ENCODE data around the gene PGAP6. TPM values are rescaled to one million over a fixed set of nuclear protein-coding genes. Genes with fewer than 3 reads are reported as not detected.

The PGAP6 gene
- total and polyA plus RNA-seq, 2 of the 13 experiments (the other 11 are each of a cell fraction or from before 2014, with no cell fraction given) = 52.7 to 136 TPM

- no peak for TF ChIP-seq SNAPC4 (CRISPR knock-in tag; IDR thresholded peaks at IDR 0.05)
- no peak for TF ChIP-seq JDP2 (CRISPR knock-in tag; IDR thresholded peaks at IDR 0.05; ENCODE audit: borderline replicate concordance)
- TF ChIP-seq PRDM15 (CRISPR knock-in tag; IDR thresholded peaks at IDR 0.05) = no peak
- TF ChIP-seq ZNF607 (CRISPR knock-in tag; IDR thresholded peaks at IDR 0.05; ENCODE audit: borderline replicate concordance) = no peak
Observed at GRCh38 chr16:370979-371514, 10.7 kb downstream of the PGAP6 start (continued).
